Measurements from ENCODE around the gene SAA1.

DNA sequence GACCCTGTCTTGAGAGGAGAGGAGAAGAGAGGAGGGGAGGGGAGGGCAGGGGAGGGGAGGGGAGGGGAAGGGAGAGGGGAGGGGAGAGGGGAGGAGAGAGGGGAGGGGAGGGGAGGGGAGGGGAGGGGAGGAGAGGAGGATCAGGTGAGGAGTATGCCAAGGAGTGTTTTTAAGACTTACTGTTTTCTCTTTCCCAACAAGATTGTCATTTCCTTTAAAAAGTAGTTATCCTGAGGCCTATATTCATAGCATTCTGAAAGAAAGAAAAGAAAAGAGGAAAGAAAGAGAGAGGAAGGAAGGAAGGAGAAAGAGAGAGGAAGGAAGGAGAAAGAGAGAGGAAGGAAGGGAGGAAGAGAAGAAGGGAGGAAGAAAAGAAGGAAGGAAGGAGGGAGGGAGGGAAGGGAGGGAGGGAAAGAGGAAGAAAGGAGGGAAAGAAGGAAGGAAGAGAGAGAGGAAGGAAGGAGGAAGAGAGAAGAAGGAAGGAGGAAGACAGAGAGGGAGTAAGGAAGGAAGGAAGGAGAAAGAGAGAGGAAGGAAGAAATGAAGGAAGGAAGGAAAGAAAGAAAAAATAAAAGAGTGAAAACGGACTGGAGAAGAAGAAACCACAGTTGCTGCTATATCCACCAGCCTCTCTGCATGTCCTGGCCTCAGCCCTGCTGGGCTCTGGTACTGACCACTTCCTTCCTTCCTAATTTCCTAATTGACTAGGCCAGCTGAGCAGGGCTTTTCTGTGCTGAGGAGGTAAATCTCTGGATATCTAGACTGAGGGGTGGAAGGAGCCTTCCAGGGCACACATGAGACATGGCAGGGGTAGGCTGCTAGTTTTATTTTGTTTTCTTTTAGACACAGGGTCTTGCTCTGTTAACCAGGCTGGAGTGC is 1.1 kb upstream of the SAA1 start:
- TF ChIP-seq, protein P1, sequence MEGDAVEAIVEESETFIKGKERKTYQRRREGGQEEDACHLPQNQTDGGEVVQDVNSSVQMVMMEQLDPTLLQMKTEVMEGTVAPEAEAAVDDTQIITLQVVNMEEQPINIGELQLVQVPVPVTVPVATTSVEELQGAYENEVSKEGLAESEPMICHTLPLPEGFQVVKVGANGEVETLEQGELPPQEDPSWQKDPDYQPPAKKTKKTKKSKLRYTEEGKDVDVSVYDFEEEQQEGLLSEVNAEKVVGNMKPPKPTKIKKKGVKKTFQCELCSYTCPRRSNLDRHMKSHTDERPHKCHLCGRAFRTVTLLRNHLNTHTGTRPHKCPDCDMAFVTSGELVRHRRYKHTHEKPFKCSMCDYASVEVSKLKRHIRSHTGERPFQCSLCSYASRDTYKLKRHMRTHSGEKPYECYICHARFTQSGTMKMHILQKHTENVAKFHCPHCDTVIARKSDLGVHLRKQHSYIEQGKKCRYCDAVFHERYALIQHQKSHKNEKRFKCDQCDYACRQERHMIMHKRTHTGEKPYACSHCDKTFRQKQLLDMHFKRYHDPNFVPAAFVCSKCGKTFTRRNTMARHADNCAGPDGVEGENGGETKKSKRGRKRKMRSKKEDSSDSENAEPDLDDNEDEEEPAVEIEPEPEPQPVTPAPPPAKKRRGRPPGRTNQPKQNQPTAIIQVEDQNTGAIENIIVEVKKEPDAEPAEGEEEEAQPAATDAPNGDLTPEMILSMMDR (IDR thresholded peaks at IDR 0.05), result no peak
- no peak for TF ChIP-seq POLR2A (IDR thresholded peaks at IDR 0.05)
- TF ChIP-seq POLR2AphosphoS5 (IDR thresholded peaks at IDR 0.05), result no peak

Data from prostate gland (tissue), 2 donors.